ENCODE results near the gene NUP93.

DNA sequence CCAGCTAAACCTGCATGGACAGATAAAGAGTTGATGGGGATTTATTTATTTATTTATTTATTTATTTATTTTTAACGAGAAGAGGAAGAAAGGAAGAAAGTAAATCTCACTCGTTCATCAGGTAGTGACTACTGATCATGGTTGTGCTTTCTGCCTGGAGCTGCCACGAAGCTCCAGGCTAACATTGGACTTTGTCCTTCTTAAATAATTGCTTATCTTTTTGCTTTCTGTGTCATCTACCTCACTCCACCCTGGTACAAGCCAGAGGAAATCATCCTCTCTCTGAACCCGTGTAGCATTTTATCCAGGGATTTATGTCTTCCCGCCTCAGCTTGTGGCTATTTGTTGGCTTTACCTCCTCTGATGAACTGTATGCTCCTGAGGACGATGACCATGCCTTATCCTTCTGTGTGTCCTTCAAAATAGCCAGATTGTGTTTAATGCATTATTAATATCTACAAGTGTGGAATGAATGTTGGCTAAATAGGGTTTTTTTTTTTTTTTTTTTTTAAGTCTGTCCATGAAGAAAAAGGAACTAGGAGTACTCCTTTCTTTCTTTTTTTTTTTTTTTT lies 127.0 kb downstream of the NUP93 start:
- TF ChIP-seq POLR2A (IDR thresholded peaks at IDR 0.05; ENCODE audit: low read depth, low read length) (no peak), FOS (IDR thresholded peaks at IDR 0.05; ENCODE audit: borderline replicate concordance, insufficient read depth, low read length) (no peak), POLR2AphosphoS5 (IDR thresholded peaks at IDR 0.05; ENCODE audit: insufficient read depth, low read depth, low read length) (no peak), JUN (IDR thresholded peaks at IDR 0.05; ENCODE audit: borderline replicate concordance, insufficient read depth, insufficient read length, low read depth) (no peak), EZH2 (IDR thresholded peaks at IDR 0.05; ENCODE audit: borderline replicate concordance, low read depth, low read length, severe bottlenecking) (no peak)
- TF ChIP-seq, protein P1, sequence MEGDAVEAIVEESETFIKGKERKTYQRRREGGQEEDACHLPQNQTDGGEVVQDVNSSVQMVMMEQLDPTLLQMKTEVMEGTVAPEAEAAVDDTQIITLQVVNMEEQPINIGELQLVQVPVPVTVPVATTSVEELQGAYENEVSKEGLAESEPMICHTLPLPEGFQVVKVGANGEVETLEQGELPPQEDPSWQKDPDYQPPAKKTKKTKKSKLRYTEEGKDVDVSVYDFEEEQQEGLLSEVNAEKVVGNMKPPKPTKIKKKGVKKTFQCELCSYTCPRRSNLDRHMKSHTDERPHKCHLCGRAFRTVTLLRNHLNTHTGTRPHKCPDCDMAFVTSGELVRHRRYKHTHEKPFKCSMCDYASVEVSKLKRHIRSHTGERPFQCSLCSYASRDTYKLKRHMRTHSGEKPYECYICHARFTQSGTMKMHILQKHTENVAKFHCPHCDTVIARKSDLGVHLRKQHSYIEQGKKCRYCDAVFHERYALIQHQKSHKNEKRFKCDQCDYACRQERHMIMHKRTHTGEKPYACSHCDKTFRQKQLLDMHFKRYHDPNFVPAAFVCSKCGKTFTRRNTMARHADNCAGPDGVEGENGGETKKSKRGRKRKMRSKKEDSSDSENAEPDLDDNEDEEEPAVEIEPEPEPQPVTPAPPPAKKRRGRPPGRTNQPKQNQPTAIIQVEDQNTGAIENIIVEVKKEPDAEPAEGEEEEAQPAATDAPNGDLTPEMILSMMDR (IDR thresholded peaks at IDR 0.05; ENCODE audit: extremely low read depth in 1 of 2, insufficient read depth in 1 of 2, low read depth in 1 of 2, low read length in 2 of 2) = no peak
